OCI-LY1 (cell line): Measurements from ENCODE around the gene RAB36.

Source experiments
- H2AFZ ChIP-seq: fragments of 200-600 bp; sonication (generic), shearing (Covaris generic); 2 replicates; pipeline ENCODE4 v1.6.0; 2014; ENCODE audit warnings: antibody characterized with exemption, mild to moderate bottlenecking, low read length
- H3F3A ChIP-seq: fragments of 200-600 bp; sonication (generic), shearing (Covaris generic); 2 replicates; pipeline ENCODE4 v1.6.0; 2014; ENCODE audit warnings: mild to moderate bottlenecking, antibody characterized with exemption, low read length, moderate library complexity; ENCODE audit not compliant: insufficient read depth
- H3K27ac ChIP-seq: fragments of 200-600 bp; sonication (generic); 2 replicates; pipeline ENCODE4 v1.5.1; 2014; ENCODE audit warnings: low read length, mixed run types, mild to moderate bottlenecking, low read depth; ENCODE audit not compliant: poor library complexity, severe bottlenecking
- H3K27me3 ChIP-seq: fragments of 200-600 bp; sonication (generic); 2 replicates; pipeline ENCODE4 v1.6.0; 2014; ENCODE audit warnings: antibody characterized with exemption, mild to moderate bottlenecking, low read length, moderate library complexity; ENCODE audit not compliant: insufficient read depth
- H3K36me3 ChIP-seq: fragments of 200-600 bp; sonication (generic); 2 replicates; pipeline ENCODE4 v1.6.1; 2014; ENCODE audit warnings: mild to moderate bottlenecking, antibody characterized with exemption, low read length, moderate library complexity, mixed read lengths; ENCODE audit not compliant: insufficient read depth
- H3K4me1 ChIP-seq: fragments of 200-600 bp; sonication (generic); 2 replicates; pipeline ENCODE4 v1.5.1; 2014; ENCODE audit warnings: mild to moderate bottlenecking, low read length, moderate library complexity; ENCODE audit not compliant: insufficient read depth, severe bottlenecking
- H3K4me2 ChIP-seq: fragments of 200-600 bp; sonication (generic), shearing (Covaris generic); 2 replicates; pipeline ENCODE4 v1.6.1; 2014; ENCODE audit warnings: low read length
- H3K4me3 ChIP-seq: fragments of 200-600 bp; sonication (generic); 2 replicates; pipeline ENCODE4 v1.5.1; 2014; ENCODE audit warnings: low read length, low read depth, mild to moderate bottlenecking, mixed read lengths; ENCODE audit not compliant: poor library complexity, severe bottlenecking
- H3K79me2 ChIP-seq: fragments of 200-600 bp; shearing (Covaris generic); 2 replicates; pipeline ENCODE4 v1.6.1; 2016; ENCODE audit warnings: mixed run types, low read length, mixed read lengths; ENCODE audit not compliant: insufficient read depth
- H3K9ac ChIP-seq: fragments of 200-600 bp; sonication (generic), shearing (Covaris generic); 2 replicates; pipeline ENCODE4 v1.6.1; 2014; ENCODE audit warnings: mild to moderate bottlenecking, low read length, mixed read lengths
- H3K9me2 ChIP-seq: fragments of 200-600 bp; sonication (generic), shearing (Covaris generic); 2 replicates; pipeline ENCODE4 v1.6.1; 2014; ENCODE audit warnings: low read depth, mild to moderate bottlenecking, low read length, mixed read lengths
- H3K9me3 ChIP-seq: fragments of 200-600 bp; shearing (Covaris generic); 2 replicates; pipeline ENCODE4 v1.6.1; 2014; ENCODE audit warnings: low read length, mixed read lengths
- H4K20me1 ChIP-seq: fragments of 200-600 bp; sonication (generic), shearing (Covaris generic); 2 replicates; pipeline ENCODE4 v1.6.0; 2016; ENCODE audit warnings: mild to moderate bottlenecking, low read length; ENCODE audit not compliant: insufficient read depth
- EZH2 ChIP-seq: fragments of 200-600 bp; sonication (generic), shearing (Covaris generic); IDR thresholded peaks from 2 replicates; pipeline ENCODE4 v1.8.0; 2017; ENCODE audit warnings: borderline replicate concordance, mixed run types, mild to moderate bottlenecking, antibody characterized with exemption, low read length, moderate library complexity, mixed read lengths
- TF ChIP-seq, protein P1 (sequence below): fragments of 200-600 bp; sonication (generic), shearing (Covaris generic); IDR thresholded peaks from 2 replicates; pipeline ENCODE4 v1.5.1; 2017; ENCODE audit warnings: mild to moderate bottlenecking, antibody characterized with exemption, low read length, moderate library complexity, mixed read lengths

Gene RAB36

GRCh38 chr22:23124611-23125511 lies 20.4 kb upstream of the RAB36 start:
- H3F3A ChIP-seq: no peaks in the 10 kb centered on the region
- no peaks in the 10 kb centered on the region for H3K4me1 ChIP-seq
- H3K27ac ChIP-seq: no peak overlapping the region
- no peaks in the 10 kb centered on the region for H3K27me3 ChIP-seq
- H2AFZ ChIP-seq: no peak overlapping the region
- no peak overlapping the region for H3K4me3 ChIP-seq
- no peaks in the 10 kb centered on the region for H3K79me2 ChIP-seq
- no peak overlapping the region for H3K4me2 ChIP-seq
- H4K20me1 ChIP-seq: no peaks in the 10 kb centered on the region
- H3K9me3 ChIP-seq: no peaks in the 10 kb centered on the region
- no peaks in the 10 kb centered on the region for H3K36me3 ChIP-seq
- TF ChIP-seq, protein P1, sequence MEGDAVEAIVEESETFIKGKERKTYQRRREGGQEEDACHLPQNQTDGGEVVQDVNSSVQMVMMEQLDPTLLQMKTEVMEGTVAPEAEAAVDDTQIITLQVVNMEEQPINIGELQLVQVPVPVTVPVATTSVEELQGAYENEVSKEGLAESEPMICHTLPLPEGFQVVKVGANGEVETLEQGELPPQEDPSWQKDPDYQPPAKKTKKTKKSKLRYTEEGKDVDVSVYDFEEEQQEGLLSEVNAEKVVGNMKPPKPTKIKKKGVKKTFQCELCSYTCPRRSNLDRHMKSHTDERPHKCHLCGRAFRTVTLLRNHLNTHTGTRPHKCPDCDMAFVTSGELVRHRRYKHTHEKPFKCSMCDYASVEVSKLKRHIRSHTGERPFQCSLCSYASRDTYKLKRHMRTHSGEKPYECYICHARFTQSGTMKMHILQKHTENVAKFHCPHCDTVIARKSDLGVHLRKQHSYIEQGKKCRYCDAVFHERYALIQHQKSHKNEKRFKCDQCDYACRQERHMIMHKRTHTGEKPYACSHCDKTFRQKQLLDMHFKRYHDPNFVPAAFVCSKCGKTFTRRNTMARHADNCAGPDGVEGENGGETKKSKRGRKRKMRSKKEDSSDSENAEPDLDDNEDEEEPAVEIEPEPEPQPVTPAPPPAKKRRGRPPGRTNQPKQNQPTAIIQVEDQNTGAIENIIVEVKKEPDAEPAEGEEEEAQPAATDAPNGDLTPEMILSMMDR: no peak
- TF ChIP-seq EZH2: no peak
- H3K9me2 ChIP-seq: no peaks in the 10 kb centered on the region
- no peak overlapping the region for H3K9ac ChIP-seq

DNA sequence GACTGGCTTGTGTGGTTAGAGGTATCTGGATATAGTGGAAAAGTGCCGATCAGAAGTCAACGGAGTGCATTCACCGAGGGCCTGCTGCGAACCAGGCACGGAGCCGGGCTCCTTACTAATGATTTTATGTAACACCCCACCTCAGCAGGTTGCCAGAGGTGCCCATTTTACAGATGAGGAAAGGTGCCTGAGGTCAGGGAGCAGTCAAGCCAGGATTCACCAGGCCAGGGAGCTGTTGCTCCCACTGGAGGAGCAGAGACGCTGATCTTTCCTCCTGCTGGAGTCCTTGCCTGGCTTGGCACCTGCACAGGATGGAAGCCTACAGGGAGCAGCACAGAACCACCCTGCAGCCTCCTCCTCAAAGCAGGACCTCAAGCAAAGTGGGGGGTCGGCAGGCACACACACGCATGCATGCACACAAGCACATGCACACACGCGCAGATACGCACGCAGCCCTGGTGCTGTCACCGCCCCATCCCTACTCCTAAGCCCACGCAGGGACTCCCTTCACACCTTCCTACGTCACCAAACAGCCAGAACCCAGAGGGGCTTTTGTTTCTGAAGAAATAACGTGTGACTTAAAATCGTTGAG lies 19.7 kb upstream of the RAB36 start:
- Histone ChIP-seq H3K27ac (no peak overlapping the region), H3K4me1 (no peaks in the 10 kb centered on the region), H3K9me2 (no peaks in the 10 kb centered on the region), H3F3A (no peaks in the 10 kb centered on the region), H3K79me2 (no peaks in the 10 kb centered on the region), H3K9ac (no peak overlapping the region), H3K4me3 (no peak overlapping the region), H2AFZ (no peak overlapping the region), H3K9me3 (no peaks in the 10 kb centered on the region), H3K27me3 (no peaks in the 10 kb centered on the region), H3K4me2 (no peak overlapping the region), H3K36me3 (no peaks in the 10 kb centered on the region), H4K20me1 (no peaks in the 10 kb centered on the region)
- TF ChIP-seq, protein P1: no peak
- no peak for TF ChIP-seq EZH2

DNA sequence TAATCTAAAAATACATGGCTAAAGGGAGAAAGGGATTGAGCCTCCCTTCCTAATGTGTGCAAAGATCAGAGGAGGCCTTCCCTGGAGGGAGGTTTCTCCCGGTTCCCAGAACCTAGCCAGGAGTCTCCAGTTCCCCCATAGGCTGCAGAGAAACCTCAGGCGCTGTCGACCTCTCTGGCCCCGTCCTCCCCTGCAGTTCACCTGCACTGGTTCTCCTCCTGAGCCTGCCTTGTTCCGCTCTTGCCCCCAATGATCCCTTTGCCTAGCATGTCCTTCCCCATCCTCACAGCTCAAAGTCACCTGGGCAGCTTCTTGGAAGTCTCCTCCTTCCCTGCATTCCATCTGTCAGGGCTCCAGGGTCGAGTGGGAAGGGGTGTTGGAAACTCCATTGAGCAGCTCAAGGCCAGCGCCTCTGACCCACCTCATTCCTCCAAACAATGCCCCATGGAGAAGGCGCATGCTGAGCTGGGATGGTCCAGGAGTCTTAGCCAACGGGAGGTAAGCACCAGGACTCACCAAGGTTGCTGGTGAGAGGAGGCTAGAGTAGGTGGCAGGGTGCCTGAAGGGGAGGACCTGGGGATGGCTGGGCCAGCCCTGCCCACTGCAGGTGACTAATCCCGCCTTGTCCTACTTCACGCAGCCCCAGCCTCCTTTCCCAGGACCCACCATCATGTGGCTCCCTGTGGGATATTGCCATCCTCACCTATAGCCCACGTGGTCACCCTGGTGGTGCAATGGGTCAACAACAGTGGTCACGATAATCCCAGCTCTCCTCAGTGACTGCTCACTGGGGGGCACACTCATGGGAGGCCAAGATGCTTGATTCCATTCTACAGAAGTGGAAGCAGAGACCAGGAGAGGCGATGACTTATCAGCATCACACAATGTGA lies 18.9 kb upstream of the RAB36 start:
- Histone ChIP-seq H3K9me2 (no peaks in the 10 kb centered on the region), H4K20me1 (no peaks in the 10 kb centered on the region), H2AFZ (no peak overlapping the region), H3K27ac (no peak overlapping the region), H3K4me2 (no peak overlapping the region), H3K4me1 (no peaks in the 10 kb centered on the region), H3K9ac (no peak overlapping the region), H3K27me3 (no peaks in the 10 kb centered on the region), H3K9me3 (no peaks in the 10 kb centered on the region), H3F3A (no peaks in the 10 kb centered on the region), H3K4me3 (no peak overlapping the region), H3K79me2 (no peaks in the 10 kb centered on the region), H3K36me3 (no peaks in the 10 kb centered on the region)
- TF ChIP-seq, protein P1: no peak
- no peak for TF ChIP-seq EZH2
